GM23338 (cell line): Measurements from ENCODE around the gene C1orf210. TPM values are rescaled to one million over a fixed set of nuclear protein-coding genes. Genes with fewer than 3 reads are reported as not detected.
A peak's percentile ranks its signal among the peaks of the same experiment; 100 is the strongest.

ENCODE experiments used
- ATAC-seq: fragments of 200-7000 bp; cut with Tn5 transposase; 3 replicates; pipeline ENCODE4 v1.9.1; 2020
- DNase-seq: peaks from one replicate; pipeline ENCODE4 v3.0.0-alpha.2; 2015; ENCODE audit warnings: low spot score
- H2AFZ ChIP-seq: fragments of 200-600 bp; sonication (generic); 2 replicates; pipeline ENCODE4 v1.8.0; 2016; ENCODE audit warnings: antibody characterized with exemption, mild to moderate bottlenecking, moderate library complexity
- H3F3A ChIP-seq: fragments of 200-600 bp; sonication (generic); replicated peaks from 2 replicates; pipeline ENCODE4 v1.8.0; 2017; ENCODE audit warnings: antibody characterized with exemption, mixed run types, low read depth
- H3K27ac ChIP-seq: fragments of 200-600 bp; sonication (generic); 2 replicates; pipeline ENCODE4 v1.6.1; 2016; ENCODE audit warnings: low read depth
- H3K27me3 ChIP-seq: fragments of 200-600 bp; sonication (generic); 2 replicates; pipeline ENCODE4 v1.8.0; 2016; ENCODE audit warnings: mild to moderate bottlenecking, mixed run types, moderate library complexity; ENCODE audit not compliant: insufficient read depth
- H3K36me3 ChIP-seq: fragments of 200-600 bp; sonication (generic); 2 replicates; pipeline ENCODE4 v1.8.0; 2016; ENCODE audit warnings: mild to moderate bottlenecking; ENCODE audit not compliant: insufficient read depth
- H3K4me1 ChIP-seq: fragments of 200-600 bp; sonication (generic); 2 replicates; pipeline ENCODE4 v1.8.0; 2016; ENCODE audit warnings: mild to moderate bottlenecking, moderate library complexity; ENCODE audit not compliant: insufficient read depth
- H3K4me2 ChIP-seq: fragments of 200-600 bp; sonication (generic); 2 replicates; pipeline ENCODE4 v1.7.1; 2017; ENCODE audit warnings: mixed run types
- H3K4me3 ChIP-seq: fragments of 200-600 bp; sonication (generic); 2 replicates; pipeline ENCODE4 v1.6.1; 2016; ENCODE audit warnings: mixed run types
- H3K79me2 ChIP-seq: fragments of 200-600 bp; sonication (generic); replicated peaks from 2 replicates; pipeline ENCODE4 v1.8.0; 2017; ENCODE audit warnings: mild to moderate bottlenecking; ENCODE audit not compliant: insufficient read depth
- H3K9me2 ChIP-seq: fragments of 200-600 bp; sonication (generic); 2 replicates; pipeline ENCODE4 v1.8.0; 2017; ENCODE audit not compliant: insufficient read depth
- H4K20me1 ChIP-seq: fragments of 200-600 bp; sonication (generic); replicated peaks from 2 replicates; pipeline ENCODE4 v1.8.0; 2017; ENCODE audit warnings: mild to moderate bottlenecking; ENCODE audit not compliant: insufficient read depth
- H3K27ac Mint-ChIP-seq: 2 replicates; pipeline ENCODE4 v1.8.0; 2020; ENCODE audit warnings: inconsistent platforms, mild to moderate bottlenecking, moderate library complexity, mixed read lengths
- H3K27me3 Mint-ChIP-seq: 3 replicates; pipeline ENCODE4 v1.8.0; 2022; ENCODE audit warnings: low read depth, mild to moderate bottlenecking, moderate library complexity, mixed read lengths, inconsistent platforms; ENCODE audit not compliant: insufficient read depth, poor library complexity
- H3K36me3 Mint-ChIP-seq: 3 replicates; pipeline ENCODE4 v1.8.0; 2021; ENCODE audit warnings: low read depth, mild to moderate bottlenecking, inconsistent platforms, moderate library complexity, mixed read lengths
- H3K4me1 Mint-ChIP-seq: 3 replicates; pipeline ENCODE4 v1.8.0; 2020; ENCODE audit warnings: mild to moderate bottlenecking, inconsistent platforms, mixed read lengths
- H3K4me3 Mint-ChIP-seq: 3 replicates; pipeline ENCODE4 v1.8.0; 2021; ENCODE audit warnings: moderate library complexity, mild to moderate bottlenecking, inconsistent platforms, mixed read lengths
- H3K9me3 Mint-ChIP-seq: 3 replicates; pipeline ENCODE4 v1.8.0; 2020; ENCODE audit warnings: moderate library complexity, mild to moderate bottlenecking, inconsistent platforms, mixed read lengths
- CREB1 ChIP-seq: fragments of 250-450 bp; sonication (Bioruptor Pico); IDR thresholded peaks from 2 replicates; pipeline ENCODE4 v1.5.0; 2020; ENCODE audit warnings: low read depth, mild to moderate bottlenecking, moderate library complexity
- JUNB ChIP-seq: IDR thresholded peaks from one replicate; pipeline ENCODE4 v1.6.1; 2016; ENCODE audit warnings: antibody characterized with exemption; ENCODE audit not compliant: unreplicated experiment
- STAT1 ChIP-seq: IDR thresholded peaks from one replicate; pipeline ENCODE4 v1.6.1; 2016; ENCODE audit warnings: antibody characterized with exemption; ENCODE audit not compliant: unreplicated experiment
- ZNF331 ChIP-seq: fragments of 250-450 bp; sonication (Bioruptor Pico); IDR thresholded peaks from 2 replicates; pipeline ENCODE4 v1.5.0; 2020; ENCODE audit warnings: low read depth, mild to moderate bottlenecking, moderate library complexity
- polyA plus RNA-seq: library from polyadenylated mRNA; unstranded; fragments of >200 nt; fragmentation: Nextera tagmentation; extraction: Ambion mirVana; gene quantifications from 2 replicates; pipeline ENCODE4 v1.2.1, GENCODE V29; 2016
- total RNA-seq: library from RNA; depleted of rRNA; stranded (reverse); fragments of >200 nt; shearing (Covaris generic); gene quantifications from 2 replicates; pipeline ENCODE4 v1.2.3, GENCODE V29; 2014
- TF ChIP-seq, protein P1 (sequence below): fragments of 250-450 bp; sonication (Bioruptor Pico); IDR thresholded peaks from 2 replicates; pipeline ENCODE4 v1.5.0; 2020; ENCODE audit warnings: mild to moderate bottlenecking, moderate library complexity
- TF ChIP-seq, protein P2 (sequence below): IDR thresholded peaks from one replicate; pipeline ENCODE4 v1.6.1; 2018; ENCODE audit warnings: antibody characterized with exemption; ENCODE audit not compliant: unreplicated experiment

The C1orf210 gene
- total and polyA plus RNA-seq, 2 experiments from 2014 or later = 10.3 to 17.1 TPM

DNA sequence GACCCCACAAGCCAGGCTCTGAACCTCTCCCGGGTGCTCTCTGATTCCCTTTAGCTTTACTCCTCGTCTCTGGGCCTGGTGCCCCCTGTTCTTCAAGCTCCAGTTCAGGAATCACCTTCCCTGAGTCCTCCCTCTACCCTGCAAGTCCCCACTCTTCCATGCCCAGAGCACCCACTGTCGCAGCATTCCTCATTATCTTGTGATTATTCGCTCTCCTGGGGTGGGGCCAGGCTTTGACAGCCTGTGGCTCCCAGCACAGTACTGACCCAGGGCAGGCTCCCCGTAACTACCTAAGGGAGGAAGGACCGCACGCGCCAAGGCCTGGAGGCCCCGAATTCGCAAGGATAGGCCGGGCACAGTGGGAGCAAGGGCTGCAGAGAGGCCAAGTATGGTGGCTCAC, 734 bp upstream of the C1orf210 start:
- Histone ChIP-seq H3K4me3 (peak overlapping the region; percentile 68), H3F3A (no peaks in the 10 kb centered on the region), H3K4me1 (peaks cover 10% of the 10 kb centered on the region), H3K4me2 (peak overlapping the region; percentile 83), H4K20me1 (no peaks in the 10 kb centered on the region), H3K36me3 (no peaks in the 10 kb centered on the region), H3K9me2 (no peaks in the 10 kb centered on the region), H3K27ac (no peak overlapping the region), H3K27me3 (no peaks in the 10 kb centered on the region), H2AFZ (peak overlapping the region; percentile 98), H3K79me2 (no peaks in the 10 kb centered on the region)
- H3K9me3 Mint-ChIP-seq = no peaks in the 10 kb centered on the region
- H3K27me3 Mint-ChIP-seq = peaks cover 13% of the 10 kb centered on the region
- TF ChIP-seq, protein P1, sequence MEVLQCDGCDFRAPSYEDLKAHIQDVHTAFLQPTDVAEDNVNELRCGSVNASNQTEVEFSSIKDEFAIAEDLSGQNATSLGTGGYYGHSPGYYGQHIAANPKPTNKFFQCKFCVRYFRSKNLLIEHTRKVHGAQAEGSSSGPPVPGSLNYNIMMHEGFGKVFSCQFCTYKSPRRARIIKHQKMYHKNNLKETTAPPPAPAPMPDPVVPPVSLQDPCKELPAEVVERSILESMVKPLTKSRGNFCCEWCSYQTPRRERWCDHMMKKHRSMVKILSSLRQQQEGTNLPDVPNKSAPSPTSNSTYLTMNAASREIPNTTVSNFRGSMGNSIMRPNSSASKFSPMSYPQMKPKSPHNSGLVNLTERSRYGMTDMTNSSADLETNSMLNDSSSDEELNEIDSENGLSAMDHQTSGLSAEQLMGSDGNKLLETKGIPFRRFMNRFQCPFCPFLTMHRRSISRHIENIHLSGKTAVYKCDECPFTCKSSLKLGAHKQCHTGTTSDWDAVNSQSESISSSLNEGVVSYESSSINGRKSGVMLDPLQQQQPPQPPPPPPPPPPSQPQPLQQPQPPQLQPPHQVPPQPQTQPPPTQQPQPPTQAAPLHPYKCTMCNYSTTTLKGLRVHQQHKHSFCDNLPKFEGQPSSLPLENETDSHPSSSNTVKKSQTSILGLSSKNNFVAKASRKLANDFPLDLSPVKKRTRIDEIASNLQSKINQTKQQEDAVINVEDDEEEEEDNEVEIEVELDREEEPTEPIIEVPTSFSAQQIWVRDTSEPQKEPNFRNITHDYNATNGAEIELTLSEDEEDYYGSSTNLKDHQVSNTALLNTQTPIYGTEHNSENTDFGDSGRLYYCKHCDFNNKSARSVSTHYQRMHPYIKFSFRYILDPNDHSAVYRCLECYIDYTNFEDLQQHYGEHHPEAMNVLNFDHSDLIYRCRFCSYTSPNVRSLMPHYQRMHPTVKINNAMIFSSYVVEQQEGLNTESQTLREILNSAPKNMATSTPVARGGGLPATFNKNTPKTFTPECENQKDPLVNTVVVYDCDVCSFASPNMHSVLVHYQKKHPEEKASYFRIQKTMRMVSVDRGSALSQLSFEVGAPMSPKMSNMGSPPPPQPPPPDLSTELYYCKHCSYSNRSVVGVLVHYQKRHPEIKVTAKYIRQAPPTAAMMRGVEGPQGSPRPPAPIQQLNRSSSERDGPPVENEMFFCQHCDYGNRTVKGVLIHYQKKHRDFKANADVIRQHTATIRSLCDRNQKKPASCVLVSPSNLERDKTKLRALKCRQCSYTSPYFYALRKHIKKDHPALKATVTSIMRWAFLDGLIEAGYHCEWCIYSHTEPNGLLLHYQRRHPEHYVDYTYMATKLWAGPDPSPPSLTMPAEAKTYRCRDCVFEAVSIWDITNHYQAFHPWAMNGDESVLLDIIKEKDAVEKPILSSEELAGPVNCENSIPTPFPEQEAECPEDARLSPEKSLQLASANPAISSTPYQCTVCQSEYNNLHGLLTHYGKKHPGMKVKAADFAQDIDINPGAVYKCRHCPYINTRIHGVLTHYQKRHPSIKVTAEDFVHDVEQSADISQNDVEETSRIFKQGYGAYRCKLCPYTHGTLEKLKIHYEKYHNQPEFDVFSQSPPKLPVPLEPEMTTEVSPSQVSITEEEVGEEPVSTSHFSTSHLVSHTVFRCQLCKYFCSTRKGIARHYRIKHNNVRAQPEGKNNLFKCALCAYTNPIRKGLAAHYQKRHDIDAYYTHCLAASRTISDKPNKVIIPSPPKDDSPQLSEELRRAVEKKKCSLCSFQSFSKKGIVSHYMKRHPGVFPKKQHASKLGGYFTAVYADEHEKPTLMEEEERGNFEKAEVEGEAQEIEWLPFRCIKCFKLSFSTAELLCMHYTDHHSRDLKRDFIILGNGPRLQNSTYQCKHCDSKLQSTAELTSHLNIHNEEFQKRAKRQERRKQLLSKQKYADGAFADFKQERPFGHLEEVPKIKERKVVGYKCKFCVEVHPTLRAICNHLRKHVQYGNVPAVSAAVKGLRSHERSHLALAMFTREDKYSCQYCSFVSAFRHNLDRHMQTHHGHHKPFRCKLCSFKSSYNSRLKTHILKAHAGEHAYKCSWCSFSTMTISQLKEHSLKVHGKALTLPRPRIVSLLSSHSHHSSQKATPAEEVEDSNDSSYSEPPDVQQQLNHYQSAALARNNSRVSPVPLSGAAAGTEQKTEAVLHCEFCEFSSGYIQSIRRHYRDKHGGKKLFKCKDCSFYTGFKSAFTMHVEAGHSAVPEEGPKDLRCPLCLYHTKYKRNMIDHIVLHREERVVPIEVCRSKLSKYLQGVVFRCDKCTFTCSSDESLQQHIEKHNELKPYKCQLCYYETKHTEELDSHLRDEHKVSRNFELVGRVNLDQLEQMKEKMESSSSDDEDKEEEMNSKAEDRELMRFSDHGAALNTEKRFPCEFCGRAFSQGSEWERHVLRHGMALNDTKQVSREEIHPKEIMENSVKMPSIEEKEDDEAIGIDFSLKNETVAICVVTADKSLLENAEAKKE (CRISPR knock-in tag) = no peak
- TF ChIP-seq, protein P2, sequence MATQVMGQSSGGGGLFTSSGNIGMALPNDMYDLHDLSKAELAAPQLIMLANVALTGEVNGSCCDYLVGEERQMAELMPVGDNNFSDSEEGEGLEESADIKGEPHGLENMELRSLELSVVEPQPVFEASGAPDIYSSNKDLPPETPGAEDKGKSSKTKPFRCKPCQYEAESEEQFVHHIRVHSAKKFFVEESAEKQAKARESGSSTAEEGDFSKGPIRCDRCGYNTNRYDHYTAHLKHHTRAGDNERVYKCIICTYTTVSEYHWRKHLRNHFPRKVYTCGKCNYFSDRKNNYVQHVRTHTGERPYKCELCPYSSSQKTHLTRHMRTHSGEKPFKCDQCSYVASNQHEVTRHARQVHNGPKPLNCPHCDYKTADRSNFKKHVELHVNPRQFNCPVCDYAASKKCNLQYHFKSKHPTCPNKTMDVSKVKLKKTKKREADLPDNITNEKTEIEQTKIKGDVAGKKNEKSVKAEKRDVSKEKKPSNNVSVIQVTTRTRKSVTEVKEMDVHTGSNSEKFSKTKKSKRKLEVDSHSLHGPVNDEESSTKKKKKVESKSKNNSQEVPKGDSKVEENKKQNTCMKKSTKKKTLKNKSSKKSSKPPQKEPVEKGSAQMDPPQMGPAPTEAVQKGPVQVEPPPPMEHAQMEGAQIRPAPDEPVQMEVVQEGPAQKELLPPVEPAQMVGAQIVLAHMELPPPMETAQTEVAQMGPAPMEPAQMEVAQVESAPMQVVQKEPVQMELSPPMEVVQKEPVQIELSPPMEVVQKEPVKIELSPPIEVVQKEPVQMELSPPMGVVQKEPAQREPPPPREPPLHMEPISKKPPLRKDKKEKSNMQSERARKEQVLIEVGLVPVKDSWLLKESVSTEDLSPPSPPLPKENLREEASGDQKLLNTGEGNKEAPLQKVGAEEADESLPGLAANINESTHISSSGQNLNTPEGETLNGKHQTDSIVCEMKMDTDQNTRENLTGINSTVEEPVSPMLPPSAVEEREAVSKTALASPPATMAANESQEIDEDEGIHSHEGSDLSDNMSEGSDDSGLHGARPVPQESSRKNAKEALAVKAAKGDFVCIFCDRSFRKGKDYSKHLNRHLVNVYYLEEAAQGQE = no peak
- TF ChIP-seq CREB1 (CRISPR knock-in tag) (no peak), STAT1 (no peak), JUNB (no peak), ZNF331 (no peak)
- DNase-seq = no peak
- peaks cover 7% of the 10 kb centered on the region; the same call in 1 of the 3 replicates for H3K36me3 Mint-ChIP-seq
- H3K27ac Mint-ChIP-seq = peak overlapping the region; percentile 91
- peak; percentile 23 for ATAC-seq
- H3K4me3 Mint-ChIP-seq = peak overlapping the region; percentile 77
- H3K4me1 Mint-ChIP-seq = peaks cover 27% of the 10 kb centered on the region
